CD14-positive monocyte (primary cell): ENCODE results near the gene HPS5. TPM values are rescaled to one million over a fixed set of nuclear protein-coding genes. Genes with fewer than 3 reads are reported as not detected.
A peak's percentile ranks its signal among the peaks of the same experiment; 100 is the strongest.

Experiments used
- DNase-seq, 3 donors: peaks; one replicate each; pipeline ENCODE4 v3.0.0-alpha.2; 2011 to 2022
- H2AFZ ChIP-seq: 2 replicates; pipeline ENCODE4 v1.6.0; 2012; ENCODE audit warnings: mild to moderate bottlenecking, low read depth, low read length, inconsistent platforms; ENCODE audit not compliant: insufficient read depth, poor library complexity, severe bottlenecking
- H3K27ac ChIP-seq, 2 donors: 1 replicate in 1 of 2; 2 replicates in 1 of 2; pipeline ENCODE4 v1.5.1; 2012 to 2013; ENCODE audit warnings: low read length in 2 of 2, control low read depth in 1 of 2, inconsistent platforms in 1 of 2, low read depth in 1 of 2, mild to moderate bottlenecking in 1 of 2
- H3K27me3 ChIP-seq, 2 donors: one replicate each; pipeline versions ENCODE4 v1.6.0 to v1.6.1; 2011 to 2013; ENCODE audit warnings: low read length in 2 of 2; ENCODE audit not compliant: control insufficient read depth in 2 of 2, insufficient read depth in 2 of 2
- H3K36me3 ChIP-seq, 2 donors: replicated peaks in 1 of 2; 1 replicate in 1 of 2; 2 replicates in 1 of 2; pipeline versions ENCODE4 v1.5.1 to v1.6.1; 2012 to 2013; ENCODE audit warnings: low read length in 2 of 2, control low read depth in 1 of 2, inconsistent platforms in 1 of 2, mild to moderate bottlenecking in 1 of 2; ENCODE audit not compliant: insufficient read depth in 2 of 2, control insufficient read depth in 1 of 2
- H3K4me1 ChIP-seq, 2 donors: 1 replicate in 1 of 2; 2 replicates in 1 of 2; pipeline versions ENCODE4 v1.5.1 to v1.6.1; 2012 to 2013; ENCODE audit warnings: low read length in 2 of 2, control low read depth in 1 of 2, inconsistent platforms in 1 of 2, mild to moderate bottlenecking in 1 of 2, moderate library complexity in 1 of 2; ENCODE audit not compliant: insufficient read depth in 2 of 2, control insufficient read depth in 1 of 2
- H3K4me2 ChIP-seq: replicated peaks from 2 replicates; pipeline ENCODE3; 2012; ENCODE audit warnings: low read length, moderate library complexity, mild to moderate bottlenecking; ENCODE audit not compliant: poor library complexity, severe bottlenecking; ENCODE audit errors: extremely low read depth
- H3K4me3 ChIP-seq, 3 experiments: fragments of 200-600 bp in 1 of 3; sonication (generic) in 1 of 3; replicated peaks in 1 of 3; 1 replicate in 2 of 3; 2 replicates in 1 of 3; pipeline ENCODE4 v1.5.1; 2011 to 2013; ENCODE audit warnings: low read length in 3 of 3, mild to moderate bottlenecking in 3 of 3, control low read depth in 2 of 3, low read depth in 2 of 3, inconsistent platforms in 1 of 3, moderate library complexity in 1 of 3
- H3K79me2 ChIP-seq: 2 replicates; pipeline ENCODE4 v1.6.0; 2012; ENCODE audit warnings: mild to moderate bottlenecking, control low read depth, inconsistent platforms, low read length, moderate library complexity; ENCODE audit not compliant: insufficient read depth
- H3K9ac ChIP-seq: 2 replicates; pipeline ENCODE4 v1.6.0; 2017; ENCODE audit warnings: low read length, mild to moderate bottlenecking; ENCODE audit not compliant: insufficient read depth, poor library complexity, severe bottlenecking
- H3K9me3 ChIP-seq, 2 donors: replicated peaks in 1 of 2; 1 replicate in 1 of 2; 2 replicates in 1 of 2; pipeline versions ENCODE4 v1.5.1 to v1.6.1; 2012 to 2013; ENCODE audit warnings: low read length in 2 of 2, control low read depth in 1 of 2; ENCODE audit not compliant: control insufficient read depth in 1 of 2, insufficient read depth in 1 of 2
- H4K20me1 ChIP-seq: 2 replicates; pipeline ENCODE4 v1.6.0; 2012; ENCODE audit warnings: mild to moderate bottlenecking, low read length, control low read depth, moderate library complexity; ENCODE audit not compliant: insufficient read depth
- H3K27ac Mint-ChIP-seq, 7 donors: one replicate each; pipeline ENCODE4 v1.8.0; 2020; ENCODE audit warnings: mild to moderate bottlenecking in 7 of 7, mixed read lengths in 7 of 7, moderate library complexity in 6 of 7, inconsistent platforms in 2 of 7
- H3K27me3 Mint-ChIP-seq, 3 donors: one replicate each; pipeline ENCODE4 v1.8.0; 2021 to 2022; ENCODE audit warnings: low read depth in 3 of 3, mild to moderate bottlenecking in 3 of 3, mixed read lengths in 3 of 3, moderate library complexity in 3 of 3, inconsistent platforms in 1 of 3
- H3K36me3 Mint-ChIP-seq, 2 donors: one replicate each; pipeline ENCODE4 v1.8.0; 2020; ENCODE audit warnings: mixed read lengths in 2 of 2, inconsistent platforms in 1 of 2, mild to moderate bottlenecking in 1 of 2
- H3K4me1 Mint-ChIP-seq: one replicate; pipeline ENCODE4 v1.8.0; 2020; ENCODE audit warnings: mild to moderate bottlenecking, mixed read lengths
- H3K4me3 Mint-ChIP-seq, 2 donors: one replicate each; pipeline ENCODE4 v1.8.0; 2020; ENCODE audit warnings: mild to moderate bottlenecking in 2 of 2, mixed read lengths in 2 of 2, moderate library complexity in 1 of 2
- H3K9me3 Mint-ChIP-seq, 7 donors: one replicate each; pipeline ENCODE4 v1.8.0; 2020 to 2022; ENCODE audit warnings: mixed read lengths in 7 of 7, mild to moderate bottlenecking in 6 of 7, moderate library complexity in 6 of 7, inconsistent platforms in 2 of 7
- WGBS: methylation state at CpG from one replicate; pipeline ENCODE4 v1.1.5; 2013; ENCODE audit warnings: missing lambda C conversion rate; ENCODE audit not compliant: insufficient coverage; 5-methylcytosine and 5-hydroxymethylcytosine counted together
- intact Hi-C, 2 donors: fragments of 100-400 bp; cut with micrococcal nuclease; formaldehyde crosslinking; loops; one replicate each; pipeline versions ENCODE4 v1.15.0 to v1.15.1; 2023
- polyA plus RNA-seq, 3 donors: library from polyadenylated mRNA; depleted of rRNA in 1 of 3; unstranded in 2 of 3; stranded (reverse) in 1 of 3; fragments of 300-500 nt in 2 of 3; fragments of >200 nt in 1 of 3; fragmentation: Illumina TruSeq in 2 of 3; gene quantifications; 1 replicate in 2 of 3; 2 replicates in 1 of 3; pipeline ENCODE4 v1.2.3, GENCODE V29; 2012 to 2021
- TF ChIP-seq, protein P1 (sequence below): fragments of 200-600 bp; IDR thresholded peaks from one replicate; pipeline ENCODE4 v1.8.0; 2022; ENCODE audit warnings: antibody characterized with exemption, mild to moderate bottlenecking

The HPS5 gene
- polyA plus RNA-seq, 3 donors: 11.4 to 17.7 (median 12.9) TPM

DNA sequence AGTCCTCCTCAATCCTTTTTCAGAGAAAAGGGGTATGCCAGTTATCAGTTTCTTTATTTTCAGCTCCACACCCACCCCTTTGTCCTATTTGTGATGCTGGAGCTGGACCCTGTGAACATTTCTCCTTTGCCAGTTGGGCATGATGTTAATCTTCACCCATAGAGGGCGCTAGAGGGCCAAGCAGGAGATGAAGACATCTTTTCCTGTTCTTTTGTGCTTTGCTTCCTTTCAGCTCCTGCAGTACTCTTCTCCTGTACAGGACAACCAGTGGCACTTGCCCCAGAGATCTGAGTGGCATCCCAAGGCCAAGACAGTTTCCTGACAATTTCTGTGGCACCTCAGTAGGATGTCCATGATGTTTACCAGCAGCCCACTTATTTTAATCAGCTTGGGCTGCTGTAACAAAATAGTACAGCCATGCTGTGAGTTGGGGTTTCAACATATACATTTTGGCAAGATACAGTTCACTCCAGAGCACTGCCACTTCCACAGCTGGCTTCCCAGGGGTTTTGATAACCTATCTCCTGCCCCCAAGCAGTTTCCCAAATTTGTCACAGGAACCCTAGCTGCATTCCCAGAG lies 78.1 kb downstream of the HPS5 start:
- H3K4me1 ChIP-seq: no peaks in the 10 kb centered on the region
- 0% methylated on average over 1 of the region's 1 CpG for WGBS
- H3K27ac Mint-ChIP-seq: no peak overlapping the region
- H3K27ac ChIP-seq: no peak overlapping the region
- DNase-seq: peak; percentile 63 to 74 (median 72)
- no peaks in the 10 kb centered on the region for H3K9me3 ChIP-seq
- no peak overlapping the region for H3K9ac ChIP-seq
- H3K4me3 Mint-ChIP-seq: no peak overlapping the region
- H3K4me3 ChIP-seq: no peak overlapping the region
- no peaks in the 10 kb centered on the region for H3K79me2 ChIP-seq
- TF ChIP-seq, protein P1, sequence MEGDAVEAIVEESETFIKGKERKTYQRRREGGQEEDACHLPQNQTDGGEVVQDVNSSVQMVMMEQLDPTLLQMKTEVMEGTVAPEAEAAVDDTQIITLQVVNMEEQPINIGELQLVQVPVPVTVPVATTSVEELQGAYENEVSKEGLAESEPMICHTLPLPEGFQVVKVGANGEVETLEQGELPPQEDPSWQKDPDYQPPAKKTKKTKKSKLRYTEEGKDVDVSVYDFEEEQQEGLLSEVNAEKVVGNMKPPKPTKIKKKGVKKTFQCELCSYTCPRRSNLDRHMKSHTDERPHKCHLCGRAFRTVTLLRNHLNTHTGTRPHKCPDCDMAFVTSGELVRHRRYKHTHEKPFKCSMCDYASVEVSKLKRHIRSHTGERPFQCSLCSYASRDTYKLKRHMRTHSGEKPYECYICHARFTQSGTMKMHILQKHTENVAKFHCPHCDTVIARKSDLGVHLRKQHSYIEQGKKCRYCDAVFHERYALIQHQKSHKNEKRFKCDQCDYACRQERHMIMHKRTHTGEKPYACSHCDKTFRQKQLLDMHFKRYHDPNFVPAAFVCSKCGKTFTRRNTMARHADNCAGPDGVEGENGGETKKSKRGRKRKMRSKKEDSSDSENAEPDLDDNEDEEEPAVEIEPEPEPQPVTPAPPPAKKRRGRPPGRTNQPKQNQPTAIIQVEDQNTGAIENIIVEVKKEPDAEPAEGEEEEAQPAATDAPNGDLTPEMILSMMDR: peak; percentile 91
- H3K36me3 ChIP-seq: no peaks in the 10 kb centered on the region
- peak overlapping the region; percentile 69 for H2AFZ ChIP-seq
- H3K36me3 Mint-ChIP-seq: no peaks in the 10 kb centered on the region
- no peaks in the 10 kb centered on the region for H4K20me1 ChIP-seq
- peaks cover 0 to 2% (median 0%) of the 10 kb centered on the region in 7 donors for H3K9me3 Mint-ChIP-seq
- H3K27me3 Mint-ChIP-seq: peaks cover 2 to 10% (median 7%) of the 10 kb centered on the region in 3 donors
- no peak overlapping the region for H3K4me2 ChIP-seq
- intact Hi-C loops: loop anchor here (5.0 to 10.0 kb wide), 4 partner anchors 38 to 151 kb away; partner anchors contain the start of genes GTF2H1 (in 1 of the 2), HPS5 (in 1 of the 2) and LDHA (in 1 of the 2)
- peaks cover 6 to 18% of the 10 kb centered on the region in 2 donors for H3K27me3 ChIP-seq
- H3K4me1 Mint-ChIP-seq: peaks cover 11% of the 10 kb centered on the region

DNA sequence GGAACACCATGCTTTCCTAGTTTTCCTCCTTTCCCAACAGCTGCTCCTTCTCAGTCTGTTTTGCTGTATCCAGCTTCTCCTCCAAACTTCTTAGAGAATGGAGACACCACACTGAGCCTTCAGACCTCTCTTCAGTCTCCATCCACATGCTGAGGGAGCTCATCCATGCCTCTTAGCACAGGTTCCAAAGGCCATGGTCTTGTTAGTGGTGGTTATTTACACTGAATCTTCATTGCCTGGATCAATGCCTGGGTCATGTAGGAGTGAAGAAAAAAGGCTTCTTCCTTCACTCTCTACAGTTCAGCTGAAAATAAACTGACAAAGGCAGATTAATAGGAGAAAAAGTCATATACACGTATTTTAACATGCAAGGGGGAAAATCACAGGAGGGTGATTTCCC lies 82.3 kb downstream of the HPS5 start:
- peaks cover 14 to 29% (median 27%) of the 10 kb centered on the region in 3 donors for H3K27me3 Mint-ChIP-seq
- H4K20me1 ChIP-seq: no peaks in the 10 kb centered on the region
- no peaks in the 10 kb centered on the region for H3K36me3 ChIP-seq
- H3K9me3 ChIP-seq: no peaks in the 10 kb centered on the region
- intact Hi-C loops: loop anchor here (5.0 to 10.0 kb wide), 4 partner anchors 43 to 155 kb away; partner anchors contain the start of genes GTF2H1 (in 1 of the 2), HPS5 (in 1 of the 2) and LDHA (in 1 of the 2)
- H3K79me2 ChIP-seq: no peaks in the 10 kb centered on the region
- no peak overlapping the region for H3K4me2 ChIP-seq
- no peak overlapping the region for H3K27ac ChIP-seq
- H3K36me3 Mint-ChIP-seq: no peaks in the 10 kb centered on the region
- no peaks in the 10 kb centered on the region for H3K4me1 ChIP-seq
- DNase-seq: no peak
- no peak overlapping the region for H2AFZ ChIP-seq
- H3K4me3 Mint-ChIP-seq: no peak overlapping the region
- H3K27me3 ChIP-seq: peaks cover 20 to 23% of the 10 kb centered on the region in 2 donors
- no peak overlapping the region for H3K27ac Mint-ChIP-seq
- WGBS: no CpG with 5 or more reads among the region's 1 CpG
- no peak overlapping the region for H3K4me3 ChIP-seq
- TF ChIP-seq, protein P1: no peak
- H3K9me3 Mint-ChIP-seq: peaks cover 0 to 2% (median 0%) of the 10 kb centered on the region in 7 donors
- H3K9ac ChIP-seq: no peak overlapping the region
- H3K4me1 Mint-ChIP-seq: peaks cover 3% of the 10 kb centered on the region
